ENCODE data around the gene RBCK1.

RBCK1 gene

DNA sequence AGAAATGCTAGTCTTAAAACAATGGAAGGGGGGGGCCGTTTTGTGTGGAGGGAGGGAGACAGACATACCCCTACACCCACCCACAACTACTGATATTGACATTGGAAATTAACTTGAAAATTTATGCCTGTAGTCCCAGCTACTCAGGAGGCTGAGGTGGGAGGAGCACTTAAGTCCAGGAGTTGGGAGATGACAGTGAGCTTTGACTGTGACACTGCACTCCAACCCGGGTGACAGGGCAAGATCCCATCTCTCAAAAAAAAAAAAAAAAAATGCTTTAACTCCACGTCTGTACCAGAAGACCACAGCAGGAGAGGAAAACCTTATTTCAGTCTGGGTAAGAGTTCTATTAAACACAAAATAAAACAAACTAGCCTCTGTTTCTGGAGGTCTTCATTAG lies 52.1 kb downstream of the RBCK1 start:
- H3K36me3 ChIP-seq (ENCODE audit: insufficient read depth, low read length): no peaks in the 10 kb centered on the region
- H3K4me3 ChIP-seq (ENCODE audit: low read depth in 1 of 2, low read length in 2 of 2): no peak overlapping the region
- peaks cover 31% of the 10 kb centered on the region for H3K4me1 ChIP-seq (ENCODE audit: insufficient read depth, low read length)
- no peaks in the 10 kb centered on the region for H3K27me3 ChIP-seq (ENCODE audit: control insufficient read depth in 1 of 2, insufficient read depth in 2 of 2, low read length in 2 of 2)
- H3K27ac ChIP-seq (ENCODE audit: low read depth, low read length): no peak overlapping the region
- H3K9ac ChIP-seq (ENCODE audit: low read length): no peak overlapping the region
- no peaks in the 10 kb centered on the region for H3K9me3 ChIP-seq (ENCODE audit: low read length)

DNA sequence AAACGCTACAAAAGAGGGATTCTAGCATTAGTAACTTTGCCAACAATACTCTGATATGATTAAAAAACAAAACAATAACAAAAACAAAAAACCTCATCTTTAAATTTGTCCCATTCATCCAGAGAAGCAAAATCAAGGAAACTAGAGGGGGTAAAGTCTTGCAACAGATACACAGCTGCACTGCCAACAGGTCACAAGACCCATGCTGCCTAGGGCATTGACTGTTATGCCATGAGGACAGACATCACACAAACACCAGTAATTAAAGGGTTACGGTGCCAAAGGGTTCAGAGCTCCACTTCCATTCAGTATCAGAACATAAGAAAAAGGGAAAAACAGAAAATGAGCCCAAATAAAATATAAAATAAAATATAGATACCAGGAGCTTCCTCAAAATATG lies 52.6 kb downstream of the RBCK1 start:
- no peaks in the 10 kb centered on the region for H3K36me3 ChIP-seq (ENCODE audit: insufficient read depth, low read length)
- no peak overlapping the region for H3K27ac ChIP-seq (ENCODE audit: low read depth, low read length)
- no peak overlapping the region for H3K9ac ChIP-seq (ENCODE audit: low read length)
- peaks cover 31% of the 10 kb centered on the region for H3K4me1 ChIP-seq (ENCODE audit: insufficient read depth, low read length)
- no peaks in the 10 kb centered on the region for H3K27me3 ChIP-seq (ENCODE audit: control insufficient read depth in 1 of 2, insufficient read depth in 2 of 2, low read length in 2 of 2)
- peak overlapping the region in 1 of 2 donors; percentile 23 for H3K4me3 ChIP-seq (ENCODE audit: low read depth in 1 of 2, low read length in 2 of 2)
- no peaks in the 10 kb centered on the region for H3K9me3 ChIP-seq (ENCODE audit: low read length)

DNA sequence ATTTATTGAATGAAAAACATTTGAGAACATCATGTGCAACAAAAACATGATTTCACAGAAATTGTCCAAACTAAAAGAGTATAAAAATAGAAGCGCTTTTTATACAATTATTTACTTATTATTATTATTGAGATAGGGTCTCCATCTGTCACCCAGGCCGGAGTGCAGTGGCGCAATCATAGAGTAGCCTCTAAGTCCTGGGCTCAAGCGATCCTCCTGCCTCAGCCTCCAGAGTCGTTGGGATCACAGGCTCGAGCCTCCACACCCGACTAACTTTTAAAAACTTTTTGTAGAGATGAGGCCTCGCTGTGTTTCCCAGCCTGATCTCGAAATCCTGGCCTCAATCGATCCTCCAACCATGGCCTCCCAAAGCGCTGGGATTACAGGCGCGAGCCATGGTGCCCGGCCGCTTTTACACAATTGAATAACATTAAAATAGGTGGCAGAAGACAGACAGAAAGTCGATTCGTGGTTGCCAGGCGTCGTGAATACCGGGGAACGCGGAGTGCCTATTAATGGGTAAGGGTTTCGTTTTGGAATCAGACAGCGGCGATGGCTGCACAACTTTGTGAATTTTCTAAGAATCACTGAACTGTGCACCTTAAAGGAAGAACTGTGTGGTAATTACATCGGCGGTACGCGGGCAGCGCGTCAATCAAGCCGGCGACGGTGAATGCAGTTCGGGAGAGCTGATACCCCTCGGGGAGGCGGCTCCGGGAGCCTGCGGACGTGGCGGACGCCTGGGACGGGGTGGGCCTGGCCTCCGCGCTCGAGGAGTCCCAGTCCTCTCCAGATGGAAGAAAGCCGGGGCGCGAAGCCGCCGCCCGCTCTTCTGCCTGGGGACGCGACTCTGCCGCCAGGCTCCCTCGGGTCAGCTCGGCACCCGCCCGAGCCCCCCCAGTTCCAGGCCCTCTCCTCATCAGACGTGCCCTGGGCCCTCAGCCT lies 53.4 kb downstream of the RBCK1 start:
- H3K4me1 ChIP-seq (ENCODE audit: insufficient read depth, low read length): peaks cover 31% of the 10 kb centered on the region
- peak overlapping the region; percentile 57 for H3K9ac ChIP-seq (ENCODE audit: low read length)
- H3K4me3 ChIP-seq (ENCODE audit: low read depth in 1 of 2, low read length in 2 of 2): peak overlapping the region; percentile 67 to 79
- H3K27me3 ChIP-seq (ENCODE audit: control insufficient read depth in 1 of 2, insufficient read depth in 2 of 2, low read length in 2 of 2): no peaks in the 10 kb centered on the region
- H3K9me3 ChIP-seq (ENCODE audit: low read length): no peaks in the 10 kb centered on the region
- peak overlapping the region; percentile 62 for H3K27ac ChIP-seq (ENCODE audit: low read depth, low read length)
- no peaks in the 10 kb centered on the region for H3K36me3 ChIP-seq (ENCODE audit: insufficient read depth, low read length)

DNA sequence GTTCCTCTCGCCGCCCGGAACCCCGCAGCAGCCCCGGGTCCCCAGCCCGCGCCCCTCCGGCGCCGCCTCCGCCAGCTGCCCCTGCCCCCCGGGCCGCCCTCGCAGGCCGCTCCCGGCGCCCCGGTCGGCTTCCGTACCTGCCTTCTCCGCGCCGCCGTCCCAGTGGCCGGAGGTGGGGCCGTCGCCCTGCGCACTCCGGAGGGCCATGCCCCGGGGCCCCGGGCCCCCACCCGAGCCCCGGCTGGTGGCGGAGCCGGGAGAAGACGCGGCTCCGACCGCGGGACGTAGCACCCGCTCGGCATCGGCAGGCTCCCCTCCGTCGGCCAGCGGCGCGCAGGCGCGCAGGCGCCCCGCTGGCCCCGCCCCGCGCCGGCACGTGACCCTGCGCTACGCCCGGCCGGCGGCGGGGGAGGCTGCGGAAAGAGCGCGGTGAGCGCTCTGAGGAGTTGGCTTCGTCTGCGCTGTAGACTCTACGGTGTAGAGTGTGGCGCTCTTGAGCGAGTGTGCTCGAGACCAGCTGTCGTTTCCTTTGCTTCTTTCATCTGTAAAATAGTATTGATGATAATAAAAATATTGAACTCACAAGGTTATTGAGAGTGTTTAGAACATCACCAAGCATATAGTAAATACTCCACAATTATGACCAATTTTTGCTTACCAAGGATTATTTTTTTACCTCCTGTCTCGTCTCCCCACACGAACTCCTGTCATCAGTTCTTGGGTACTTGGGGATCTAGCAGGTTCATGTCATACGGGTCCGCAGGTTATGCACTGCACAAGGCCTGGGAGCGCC lies 54.3 kb downstream of the RBCK1 start, which contains the start of gene TBC1D20:
TSS of gene TBC1D20 (minus strand) at position 335 of the 793 bp plus-strand sequence. CDS start at position 207, 128 bp downstream.
- Histone ChIP-seq H3K27me3 (ENCODE audit: control insufficient read depth in 1 of 2, insufficient read depth in 2 of 2, low read length in 2 of 2) (no peaks in the 10 kb centered on the region), H3K9me3 (ENCODE audit: low read length) (no peaks in the 10 kb centered on the region), H3K4me1 (ENCODE audit: insufficient read depth, low read length) (peaks cover 31% of the 10 kb centered on the region), H3K9ac (ENCODE audit: low read length) (peak within 1 kb of the TSS; percentile 57), H3K27ac (ENCODE audit: low read depth, low read length) (peak within 1 kb of the TSS; percentile 78), H3K4me3 (ENCODE audit: low read depth in 1 of 2, low read length in 2 of 2) (peak within 1 kb of the TSS; percentile 67 to 79), H3K36me3 (ENCODE audit: insufficient read depth, low read length) (no peaks in the 10 kb centered on the region)

DNA sequence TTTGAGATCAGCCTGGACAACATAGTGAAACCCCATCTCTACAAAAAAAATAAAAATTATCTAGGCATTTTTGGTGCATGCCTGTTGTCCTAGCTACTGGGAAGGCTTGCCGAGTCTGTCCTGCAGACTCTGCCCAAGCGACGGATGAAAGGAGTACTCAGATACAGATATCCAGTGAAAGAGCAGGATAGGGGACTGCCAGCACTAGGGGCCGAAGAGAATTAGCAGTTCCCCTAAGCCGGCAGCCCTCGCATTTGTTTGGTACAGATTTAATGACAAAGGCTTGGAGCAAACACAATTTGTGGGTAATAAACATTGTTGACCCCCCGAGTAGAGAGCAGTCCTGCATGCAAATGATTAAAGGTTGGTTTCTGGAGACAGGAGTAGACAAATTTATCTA lies 59.7 kb downstream of the RBCK1 start:
- Histone ChIP-seq H3K4me1 (ENCODE audit: insufficient read depth, low read length) (peaks cover 4% of the 10 kb centered on the region), H3K9me3 (ENCODE audit: low read length) (no peaks in the 10 kb centered on the region), H3K27me3 (ENCODE audit: control insufficient read depth in 1 of 2, insufficient read depth in 2 of 2, low read length in 2 of 2) (peaks cover 0 to 4% of the 10 kb centered on the region in 2 donors), H3K36me3 (ENCODE audit: insufficient read depth, low read length) (no peaks in the 10 kb centered on the region), H3K27ac (ENCODE audit: low read depth, low read length) (no peak overlapping the region), H3K4me3 (ENCODE audit: low read depth in 1 of 2, low read length in 2 of 2) (no peak overlapping the region), H3K9ac (ENCODE audit: low read length) (no peak overlapping the region)

DNA sequence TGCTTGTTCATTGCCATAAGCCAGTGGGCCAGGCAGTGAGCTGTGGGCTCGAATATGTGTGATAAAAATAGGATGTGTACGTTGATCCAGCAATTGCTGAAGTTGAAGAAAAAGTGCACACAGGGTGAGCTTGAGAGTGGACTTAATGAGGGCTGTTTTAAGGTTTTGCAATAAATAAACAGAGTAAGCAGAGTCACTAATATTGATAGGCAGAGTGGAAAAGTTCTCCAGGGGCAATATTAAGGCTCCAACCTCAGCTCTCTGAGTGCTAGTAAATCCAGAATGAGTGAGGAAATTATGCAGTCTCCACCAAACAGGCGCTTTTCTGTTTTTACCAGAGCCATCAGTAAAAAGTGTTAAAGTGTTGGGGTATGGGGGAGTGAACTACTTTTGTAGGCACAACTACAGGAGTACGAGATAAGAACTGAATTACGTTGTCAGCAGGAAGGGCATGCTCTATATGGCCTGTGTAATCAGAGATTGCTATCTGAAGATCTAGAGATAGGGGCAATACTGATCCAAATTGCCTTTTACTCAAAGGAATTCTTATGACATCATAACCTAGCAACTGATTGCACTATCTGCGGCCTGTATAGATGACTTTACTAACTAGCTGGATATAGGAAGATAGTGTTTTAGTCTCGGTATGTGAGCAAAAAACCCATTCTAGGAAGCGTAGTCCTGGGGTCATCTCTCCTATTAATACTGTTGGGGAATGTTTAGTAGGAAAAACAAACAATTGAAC lies 61.8 kb downstream of the RBCK1 start:
- Histone ChIP-seq H3K27me3 (ENCODE audit: control insufficient read depth in 1 of 2, insufficient read depth in 2 of 2, low read length in 2 of 2) (peaks cover 0 to 4% of the 10 kb centered on the region in 2 donors), H3K36me3 (ENCODE audit: insufficient read depth, low read length) (no peaks in the 10 kb centered on the region), H3K9me3 (ENCODE audit: low read length) (no peaks in the 10 kb centered on the region), H3K27ac (ENCODE audit: low read depth, low read length) (no peak overlapping the region), H3K9ac (ENCODE audit: low read length) (no peak overlapping the region), H3K4me1 (ENCODE audit: insufficient read depth, low read length) (no peaks in the 10 kb centered on the region), H3K4me3 (ENCODE audit: low read depth in 1 of 2, low read length in 2 of 2) (no peak overlapping the region)

DNA sequence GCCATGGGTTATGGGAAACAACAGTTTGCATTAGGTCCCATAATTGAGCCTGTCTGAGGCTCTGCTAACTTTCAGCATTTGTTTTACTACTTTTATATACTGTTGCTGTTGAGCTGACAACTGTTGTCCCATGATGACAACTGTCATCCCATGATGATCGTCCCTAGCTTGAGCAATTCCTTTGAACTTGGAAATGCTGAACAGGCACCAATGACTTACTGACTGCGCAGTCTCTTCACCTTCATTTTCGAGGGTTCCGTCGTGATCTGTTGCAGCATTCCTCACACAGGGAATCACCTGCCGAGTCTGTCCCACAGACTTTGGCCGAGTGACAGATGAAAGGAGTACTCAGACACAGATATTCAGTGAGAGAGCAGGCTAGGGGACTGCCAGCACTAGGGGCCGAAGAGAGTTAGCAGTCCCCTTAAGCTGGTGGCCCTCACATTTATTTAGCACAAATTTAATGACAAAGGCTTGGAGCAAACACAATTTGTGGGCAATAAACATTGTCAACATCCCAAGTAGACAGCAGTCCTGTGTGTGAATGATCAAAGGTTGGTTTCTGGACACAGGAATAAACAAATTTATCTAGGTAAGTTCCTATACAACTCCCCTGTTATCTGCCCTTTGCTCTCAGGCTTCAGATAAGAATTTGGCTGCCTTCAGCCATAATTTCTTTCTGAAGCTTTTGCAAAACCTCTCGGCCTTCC lies 64.2 kb downstream of the RBCK1 start:
- Histone ChIP-seq H3K9me3 (ENCODE audit: low read length) (no peaks in the 10 kb centered on the region), H3K9ac (ENCODE audit: low read length) (no peak overlapping the region), H3K36me3 (ENCODE audit: insufficient read depth, low read length) (no peaks in the 10 kb centered on the region), H3K4me3 (ENCODE audit: low read depth in 1 of 2, low read length in 2 of 2) (no peak overlapping the region), H3K27me3 (ENCODE audit: control insufficient read depth in 1 of 2, insufficient read depth in 2 of 2, low read length in 2 of 2) (peaks cover 0 to 4% of the 10 kb centered on the region in 2 donors), H3K4me1 (ENCODE audit: insufficient read depth, low read length) (no peaks in the 10 kb centered on the region), H3K27ac (ENCODE audit: low read depth, low read length) (no peak overlapping the region)

DNA sequence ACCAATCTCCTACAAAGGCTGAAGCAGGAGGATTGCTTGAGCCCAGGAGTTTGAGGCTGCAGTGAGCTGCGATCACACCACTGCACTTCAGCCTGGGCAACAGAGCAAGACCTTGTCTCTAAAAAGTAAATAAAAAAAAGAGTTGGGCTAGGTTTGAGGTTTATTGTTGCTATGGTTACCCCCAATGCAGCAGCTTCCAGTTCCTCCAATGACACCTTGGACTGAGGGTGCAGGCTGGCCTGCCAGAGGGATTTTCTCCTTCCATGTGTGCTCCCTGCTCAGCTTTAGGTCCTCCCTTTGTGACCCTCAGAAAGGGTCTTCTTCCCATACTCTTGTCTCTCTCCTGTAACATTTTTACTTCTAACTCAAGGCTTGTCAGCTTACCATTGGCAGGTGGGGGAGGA lies 64.8 kb downstream of the RBCK1 start:
- Histone ChIP-seq H3K9me3 (ENCODE audit: low read length) (no peaks in the 10 kb centered on the region), H3K9ac (ENCODE audit: low read length) (no peak overlapping the region), H3K27ac (ENCODE audit: low read depth, low read length) (no peak overlapping the region), H3K4me1 (ENCODE audit: insufficient read depth, low read length) (no peaks in the 10 kb centered on the region), H3K36me3 (ENCODE audit: insufficient read depth, low read length) (peaks cover 2% of the 10 kb centered on the region), H3K4me3 (ENCODE audit: low read depth in 1 of 2, low read length in 2 of 2) (no peak overlapping the region), H3K27me3 (ENCODE audit: control insufficient read depth in 1 of 2, insufficient read depth in 2 of 2, low read length in 2 of 2) (peaks cover 0 to 4% of the 10 kb centered on the region in 2 donors)

DNA sequence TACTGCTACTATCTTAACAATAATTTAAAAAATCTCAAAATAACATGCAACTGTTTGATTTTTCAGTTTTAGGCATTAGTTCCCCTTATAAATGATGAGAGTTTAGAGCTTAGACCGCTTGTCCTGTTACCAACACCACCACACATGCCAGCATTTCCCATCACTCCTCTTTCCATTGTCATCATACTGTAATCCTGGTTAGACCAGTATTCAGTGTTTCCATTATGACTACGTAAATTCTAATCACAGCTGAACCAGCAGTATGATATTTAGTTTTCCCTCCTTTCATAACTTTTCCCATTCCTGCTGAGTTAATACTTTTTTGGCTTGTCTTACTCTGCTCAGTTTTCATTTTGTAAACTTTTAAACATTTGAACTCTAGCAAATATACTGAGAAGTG lies 66.5 kb downstream of the RBCK1 start:
- no peaks in the 10 kb centered on the region for H3K27me3 ChIP-seq (ENCODE audit: control insufficient read depth in 1 of 2, insufficient read depth in 2 of 2, low read length in 2 of 2)
- H3K4me1 ChIP-seq (ENCODE audit: insufficient read depth, low read length): no peaks in the 10 kb centered on the region
- no peak overlapping the region for H3K4me3 ChIP-seq (ENCODE audit: low read depth in 1 of 2, low read length in 2 of 2)
- no peak overlapping the region for H3K9ac ChIP-seq (ENCODE audit: low read length)
- H3K36me3 ChIP-seq (ENCODE audit: insufficient read depth, low read length): peaks cover 8% of the 10 kb centered on the region
- no peaks in the 10 kb centered on the region for H3K9me3 ChIP-seq (ENCODE audit: low read length)
- no peak overlapping the region for H3K27ac ChIP-seq (ENCODE audit: low read depth, low read length)

DNA sequence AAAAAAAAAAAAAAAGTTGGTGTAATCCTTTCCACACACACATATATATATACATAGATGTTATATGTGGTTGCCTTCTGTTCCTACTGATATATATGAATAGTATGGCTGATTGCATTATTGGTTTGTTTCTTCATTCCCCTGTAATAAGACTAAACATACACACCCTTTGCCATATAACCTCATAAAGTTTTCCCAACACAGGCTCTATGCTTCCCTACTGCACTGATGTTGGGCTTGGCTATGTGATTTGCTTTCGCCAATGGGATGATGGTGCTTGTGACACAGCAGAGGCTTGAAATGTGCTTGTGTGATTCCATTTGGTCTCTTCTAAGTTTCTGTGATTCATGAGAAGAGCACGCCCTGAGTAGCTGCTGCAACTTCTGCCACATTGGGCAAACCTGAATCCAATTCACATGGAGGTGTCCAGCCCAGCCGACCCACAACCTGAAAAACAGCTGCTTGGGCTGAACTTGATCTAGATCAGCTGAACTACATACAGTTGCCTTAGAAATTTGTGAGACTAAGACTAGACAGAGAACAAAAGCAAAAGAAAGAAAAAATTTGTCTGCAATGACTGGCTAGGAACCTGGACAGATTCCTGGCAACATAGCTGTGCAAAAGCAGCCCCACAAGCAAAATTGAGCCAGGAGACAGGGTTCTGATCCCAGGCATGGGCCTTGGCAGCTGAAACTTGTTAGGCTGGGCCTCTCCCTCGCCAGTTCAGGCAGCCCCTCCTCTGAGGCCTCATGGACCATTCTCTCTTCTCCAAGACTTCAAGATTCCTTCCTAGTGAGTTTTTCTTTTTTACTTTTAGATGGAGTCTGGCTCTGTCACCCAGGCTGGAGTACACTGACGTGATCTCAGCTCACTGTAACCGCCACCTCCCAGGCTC lies 67.6 kb downstream of the RBCK1 start:
- Histone ChIP-seq H3K9me3 (ENCODE audit: low read length) (no peaks in the 10 kb centered on the region), H3K36me3 (ENCODE audit: insufficient read depth, low read length) (peaks cover 8% of the 10 kb centered on the region), H3K27me3 (ENCODE audit: control insufficient read depth in 1 of 2, insufficient read depth in 2 of 2, low read length in 2 of 2) (no peaks in the 10 kb centered on the region), H3K9ac (ENCODE audit: low read length) (no peak overlapping the region), H3K27ac (ENCODE audit: low read depth, low read length) (no peak overlapping the region), H3K4me3 (ENCODE audit: low read depth in 1 of 2, low read length in 2 of 2) (no peak overlapping the region), H3K4me1 (ENCODE audit: insufficient read depth, low read length) (no peaks in the 10 kb centered on the region)
